ENCODE measurements around the gene ANG.
A peak's percentile ranks its signal among the peaks of the same experiment; 100 is the strongest.
"Not testable (repeated sequence)": the region's sequence is repeated elsewhere in the genome, so short reads cannot be mapped to it uniquely, and the experiment has no call there.

ANG gene

GRCh38 chr14:20720741-20721140 lies 32.2 kb downstream of the ANG start:
- Histone ChIP-seq H3K4me3 (ENCODE audit: low read depth in 1 of 2, low read length in 1 of 2) (no peak overlapping the region), H3K27ac (no peak overlapping the region), H3K4me1 (ENCODE audit: control insufficient read depth in 1 of 2, insufficient read depth in 1 of 2, low read depth in 1 of 2, low read length in 1 of 2) (peaks cover 12 to 13% of the 10 kb centered on the region in 2 experiments), H3K36me3 (no peaks in the 10 kb centered on the region), H3K27me3 (peaks cover 47% of the 10 kb centered on the region), H3K9me3 (no peaks in the 10 kb centered on the region)
- TF ChIP-seq CTCF (IDR thresholded peaks at IDR 0.05), result no peak

GRCh38 chr14:20722016-20722415 lies 33.5 kb downstream of the ANG start:
- Histone ChIP-seq H3K9me3 (no peaks in the 10 kb centered on the region), H3K4me3 (ENCODE audit: low read depth in 1 of 2, low read length in 1 of 2) (no peak overlapping the region), H3K36me3 (no peaks in the 10 kb centered on the region), H3K4me1 (ENCODE audit: control insufficient read depth in 1 of 2, insufficient read depth in 1 of 2, low read depth in 1 of 2, low read length in 1 of 2) (peaks cover 10 to 12% of the 10 kb centered on the region in 2 experiments), H3K27ac (no peak overlapping the region), H3K27me3 (peaks cover 47% of the 10 kb centered on the region)
- no peak for TF ChIP-seq CTCF (IDR thresholded peaks at IDR 0.05)

GRCh38 chr14:20723488-20723887 lies 34.9 kb downstream of the ANG start:
- Histone ChIP-seq H3K9me3 (no peaks in the 10 kb centered on the region), H3K27me3 (peaks cover 50% of the 10 kb centered on the region), H3K36me3 (no peaks in the 10 kb centered on the region), H3K4me1 (ENCODE audit: control insufficient read depth in 1 of 2, insufficient read depth in 1 of 2, low read depth in 1 of 2, low read length in 1 of 2) (peaks cover 10 to 12% of the 10 kb centered on the region in 2 experiments), H3K4me3 (ENCODE audit: low read depth in 1 of 2, low read length in 1 of 2) (no peak overlapping the region), H3K27ac (no peak overlapping the region)
- TF ChIP-seq CTCF (IDR thresholded peaks at IDR 0.05), result no peak

GRCh38 chr14:20726121-20726520 lies 37.6 kb downstream of the ANG start:
- peak overlapping the region; percentile 83 for H3K27ac ChIP-seq
- not testable (repeated sequence) for H3K4me3 ChIP-seq (ENCODE audit: low read depth in 1 of 2, low read length in 1 of 2); H3K36me3 ChIP-seq; H3K9me3 ChIP-seq
- H3K27me3 ChIP-seq, result peaks cover 52% of the 10 kb centered on the region
- H3K4me1 ChIP-seq (ENCODE audit: control insufficient read depth in 1 of 2, insufficient read depth in 1 of 2, low read depth in 1 of 2, low read length in 1 of 2), result peaks cover 10 to 12% of the 10 kb centered on the region in 2 experiments

- no peaks in the 10 kb centered on the region for H3K9me3 ChIP-seq
- TF ChIP-seq CTCF (IDR thresholded peaks at IDR 0.05), result no peak
- H3K27ac ChIP-seq, result peak overlapping the region; percentile 83
- H3K4me3 ChIP-seq (ENCODE audit: low read depth in 1 of 2, low read length in 1 of 2), result no peak overlapping the region
- peaks cover 10 to 12% of the 10 kb centered on the region in 2 experiments for H3K4me1 ChIP-seq (ENCODE audit: control insufficient read depth in 1 of 2, insufficient read depth in 1 of 2, low read depth in 1 of 2, low read length in 1 of 2)
- peaks cover 48% of the 10 kb centered on the region for H3K27me3 ChIP-seq
- H3K36me3 ChIP-seq, result no peaks in the 10 kb centered on the region
Measured at GRCh38 chr14:20726531-20726930, 38.0 kb downstream of the ANG start.

GRCh38 chr14:20730891-20731290 lies 42.3 kb downstream of the ANG start:
- no peak for TF ChIP-seq CTCF (IDR thresholded peaks at IDR 0.05)

More at GRCh38 chr14:20730891-20731290, 42.3 kb downstream of the ANG start:
- H3K4me1 ChIP-seq (ENCODE audit: control insufficient read depth in 1 of 2, insufficient read depth in 1 of 2, low read depth in 1 of 2, low read length in 1 of 2), result peaks cover 7 to 8% of the 10 kb centered on the region in 2 experiments
- no peaks in the 10 kb centered on the region for H3K9me3 ChIP-seq
- no peak overlapping the region for H3K27ac ChIP-seq
- peaks cover 9% of the 10 kb centered on the region for H3K27me3 ChIP-seq
- H3K4me3 ChIP-seq (ENCODE audit: low read depth in 1 of 2, low read length in 1 of 2), result no peak overlapping the region
- no peaks in the 10 kb centered on the region for H3K36me3 ChIP-seq
